ENCODE data around the gene UBAP1. TPM values are rescaled to one million over a fixed set of nuclear protein-coding genes. Genes with fewer than 3 reads are reported as not detected.
"Not testable (repeated sequence)": the region's sequence is repeated elsewhere in the genome, so short reads cannot be mapped to it uniquely, and the experiment has no call there.

Gene UBAP1
- total and polyA plus RNA-seq, 2 of the 4 experiments (the other 2 are of a cell fraction) = 30.6 to 37.0 TPM

DNA sequence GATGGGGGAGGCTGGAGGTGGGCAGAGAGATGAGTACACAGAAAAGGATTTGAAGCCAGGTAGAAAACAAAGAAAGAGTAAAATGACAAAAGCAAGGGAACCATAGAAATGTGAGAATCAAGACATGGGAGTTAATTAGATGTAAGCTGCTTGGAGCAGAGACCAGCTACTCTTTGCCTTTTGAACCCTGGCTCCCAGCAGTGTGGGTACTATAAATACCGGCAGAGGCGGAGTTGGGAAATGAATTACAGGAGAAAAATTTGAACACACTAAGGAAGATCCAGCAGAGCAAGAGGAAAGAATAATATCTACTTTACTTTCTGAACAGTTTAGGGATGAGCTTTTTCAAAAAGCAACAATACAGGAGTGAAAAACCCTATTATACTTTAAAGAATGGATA lies 113.7 kb downstream of the UBAP1 start:
- Histone ChIP-seq H3K79me1 (ENCODE audit: low read depth in 1 of 2, low read length in 2 of 2) (no peaks in the 10 kb centered on the region; a peak in 1 of 4 replicates), H4K8ac (ENCODE audit: low read depth in 2 of 2, low read length in 2 of 2) (no peak overlapping the region), H3K14ac (replicated peaks; ENCODE audit: low read depth, low read length) (no peak overlapping the region), H3K23ac (ENCODE audit: low read depth, low read length) (no peak overlapping the region), H3K4me2 (ENCODE audit: low read depth, low read length) (no peak overlapping the region), H3K27me3 (ENCODE audit: control insufficient read depth, insufficient read depth, low read length) (no peaks in the 10 kb centered on the region), H3K4me3 (ENCODE audit: insufficient read depth, low read depth, low read length) (no peak overlapping the region), H3K4me1 (ENCODE audit: control insufficient read depth, insufficient read depth, low read length) (no peaks in the 10 kb centered on the region), H2AK5ac (ENCODE audit: low read depth, low read length) (no peak overlapping the region), H4K91ac (ENCODE audit: insufficient read depth, low read depth, low read length) (no peak overlapping the region), H2AK9ac (replicated peaks; ENCODE audit: low read depth, low read length, poor library complexity) (no peak overlapping the region), H2BK120ac (ENCODE audit: low read depth, low read length) (no peak overlapping the region), H2BK5ac (ENCODE audit: low read depth, low read length, poor library complexity, severe bottlenecking) (no peak overlapping the region), H3K27ac (ENCODE audit: insufficient read depth, low read length) (no peak overlapping the region), H3K18ac (ENCODE audit: low read depth, low read length) (no peak overlapping the region), H3K9me1 (ENCODE audit: insufficient read depth, low read length) (no peaks in the 10 kb centered on the region), H3K9ac (ENCODE audit: low read depth, low read length) (no peak overlapping the region), H4K20me1 (ENCODE audit: insufficient read depth, low read length) (no peaks in the 10 kb centered on the region), H3K56ac (ENCODE audit: extremely low read depth, insufficient read depth, low read length) (no peak overlapping the region), H2BK15ac (ENCODE audit: low read depth, low read length) (no peak overlapping the region), H3K9me3 (ENCODE audit: control insufficient read depth, insufficient read depth, low read length) (no peaks in the 10 kb centered on the region), H2AFZ (replicated peaks; ENCODE audit: low read length, poor library complexity) (no peak overlapping the region), H3K36me3 (ENCODE audit: control insufficient read depth, insufficient read depth, low read length) (no peaks in the 10 kb centered on the region), H4K5ac (ENCODE audit: low read depth, low read length) (no peak overlapping the region), H2BK20ac (ENCODE audit: low read depth, low read length) (no peak overlapping the region), H3K4ac (ENCODE audit: low read depth, low read length) (no peak overlapping the region)
- DNase-seq (no peak), ATAC-seq (ENCODE audit: low read depth) (no peak)
- intact Hi-C loops (cut with micrococcal nuclease) = no loop called here
- ChIA-PET POLR2A (ENCODE audit: unreplicated experiment) (no interaction called here), CTCF (no interaction called here)
- in situ Hi-C loops (cut with MboI; ENCODE audit: low sequenced_read_pairs) = no loop called here
- dilution Hi-C loops (cut with HindIII; ENCODE audit: low sequenced_read_pairs, unreplicated experiment) = no loop called here
- no peak for TF ChIP-seq FOS (IDR thresholded peaks at IDR 0.05; ENCODE audit: low read depth, low read length)
- WGBS, 2 experiments (ENCODE audit: extremely low coverage in 2 of 2, insufficient read length in 1 of 2) = no CpG with 5 or more reads among the region's 2 CpGs
- BruUV-seq (replicated peaks) = no TSS peak

DNA sequence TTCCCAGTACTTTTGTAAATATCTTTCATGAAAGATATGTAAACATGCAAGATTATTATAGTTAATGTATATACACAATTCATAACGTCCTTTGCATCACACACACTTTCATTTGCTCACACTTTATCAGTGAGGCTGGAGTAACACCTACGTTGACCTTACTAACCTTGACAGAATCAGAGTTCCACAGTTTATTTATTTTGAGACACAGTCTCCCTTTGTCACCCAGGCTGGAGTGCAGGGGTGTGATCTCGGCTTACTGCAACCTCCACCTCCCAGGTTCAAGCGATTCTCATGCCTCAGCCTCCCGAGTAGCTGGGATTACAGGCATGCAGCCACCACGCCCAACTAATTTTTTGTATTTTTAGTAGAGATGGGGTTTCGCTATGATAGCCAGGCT lies 122.2 kb downstream of the UBAP1 start:
- ATAC-seq (ENCODE audit: low read depth); H3K56ac ChIP-seq (ENCODE audit: extremely low read depth, insufficient read depth, low read length); H3K23ac ChIP-seq (ENCODE audit: low read depth, low read length); H3K9ac ChIP-seq (ENCODE audit: low read depth, low read length); H2BK120ac ChIP-seq (ENCODE audit: low read depth, low read length); H2AK9ac ChIP-seq (replicated peaks; ENCODE audit: low read depth, low read length, poor library complexity); H4K5ac ChIP-seq (ENCODE audit: low read depth, low read length); intact Hi-C loops (cut with micrococcal nuclease); H3K4me3 ChIP-seq (ENCODE audit: insufficient read depth, low read depth, low read length); H2BK15ac ChIP-seq (ENCODE audit: low read depth, low read length); H3K18ac ChIP-seq (ENCODE audit: low read depth, low read length); H3K14ac ChIP-seq (replicated peaks; ENCODE audit: low read depth, low read length); CTCF ChIA-PET; H3K4ac ChIP-seq (ENCODE audit: low read depth, low read length); H2AFZ ChIP-seq (replicated peaks; ENCODE audit: low read length, poor library complexity); H3K27ac ChIP-seq (ENCODE audit: insufficient read depth, low read length); H3K36me3 ChIP-seq (ENCODE audit: control insufficient read depth, insufficient read depth, low read length); H2BK5ac ChIP-seq (ENCODE audit: low read depth, low read length, poor library complexity, severe bottlenecking); DNase-seq; H4K8ac ChIP-seq (ENCODE audit: low read depth in 2 of 2, low read length in 2 of 2); in situ Hi-C loops (cut with MboI; ENCODE audit: low sequenced_read_pairs); POLR2A ChIA-PET (ENCODE audit: unreplicated experiment); H2BK20ac ChIP-seq (ENCODE audit: low read depth, low read length); H3K27me3 ChIP-seq (ENCODE audit: control insufficient read depth, insufficient read depth, low read length); H4K91ac ChIP-seq (ENCODE audit: insufficient read depth, low read depth, low read length); BruUV-seq (replicated peaks); H2AK5ac ChIP-seq (ENCODE audit: low read depth, low read length); H3K9me3 ChIP-seq (ENCODE audit: control insufficient read depth, insufficient read depth, low read length); H3K4me2 ChIP-seq (ENCODE audit: low read depth, low read length); dilution Hi-C loops (cut with HindIII; ENCODE audit: low sequenced_read_pairs, unreplicated experiment); H3K79me1 ChIP-seq (ENCODE audit: low read depth in 1 of 2, low read length in 2 of 2); H3K9me1 ChIP-seq (ENCODE audit: insufficient read depth, low read length); H4K20me1 ChIP-seq (ENCODE audit: insufficient read depth, low read length); H3K4me1 ChIP-seq (ENCODE audit: control insufficient read depth, insufficient read depth, low read length): not testable (repeated sequence)
- WGBS, 2 experiments (ENCODE audit: extremely low coverage in 2 of 2, insufficient read length in 1 of 2) = 57% methylated on average over 1 of the region's 7 CpGs; no CpG with 5 or more reads in 1 of the 2 experiments

All from IMR-90 (cell line).